GM18867 (cell line): ENCODE data around the gene CD79A.

Experiments
- ATAC-seq: cut with Tn5 transposase; IDR thresholded peaks from one replicate; pipeline ENCODE4 v1.9.1; 2021; ENCODE audit warnings: mild to moderate bottlenecking, moderate library complexity; ENCODE audit not compliant: unreplicated experiment

The CD79A gene

DNA sequence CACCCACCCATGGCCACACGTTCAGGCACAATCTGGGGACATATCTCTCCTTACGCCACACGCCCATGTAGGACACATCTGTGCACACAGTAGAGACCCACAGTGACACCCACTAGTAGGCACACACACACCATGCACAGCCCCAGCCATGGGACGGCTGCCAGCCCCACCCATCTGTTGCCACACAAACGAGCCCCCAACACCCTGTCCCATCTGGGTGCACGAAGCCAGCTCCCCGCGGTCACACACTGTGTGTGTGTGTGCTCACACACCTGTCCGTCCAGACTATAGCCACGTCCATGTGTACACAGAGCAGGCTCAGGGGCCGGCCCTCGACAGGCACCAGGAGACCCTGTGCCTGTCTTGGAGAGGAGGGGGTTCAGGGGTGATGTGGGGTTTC, 40.6 kb downstream of the CD79A start:
- ATAC-seq: no peak

DNA sequence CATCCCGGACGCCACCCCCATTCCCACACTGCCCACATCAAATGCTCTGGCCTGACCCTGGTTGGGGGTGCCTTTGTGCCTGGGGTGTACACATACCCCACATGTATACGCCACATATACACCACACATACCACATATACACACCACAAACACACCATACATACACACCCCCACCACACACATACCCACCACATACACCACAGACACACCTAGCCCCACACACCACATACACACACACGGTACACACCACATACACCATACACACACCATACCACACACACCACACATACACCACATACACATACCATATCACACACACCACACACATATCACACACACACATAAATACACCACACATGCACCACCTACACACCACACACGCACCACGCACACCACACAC, 41.0 kb downstream of the CD79A start:
- no peak for ATAC-seq

DNA sequence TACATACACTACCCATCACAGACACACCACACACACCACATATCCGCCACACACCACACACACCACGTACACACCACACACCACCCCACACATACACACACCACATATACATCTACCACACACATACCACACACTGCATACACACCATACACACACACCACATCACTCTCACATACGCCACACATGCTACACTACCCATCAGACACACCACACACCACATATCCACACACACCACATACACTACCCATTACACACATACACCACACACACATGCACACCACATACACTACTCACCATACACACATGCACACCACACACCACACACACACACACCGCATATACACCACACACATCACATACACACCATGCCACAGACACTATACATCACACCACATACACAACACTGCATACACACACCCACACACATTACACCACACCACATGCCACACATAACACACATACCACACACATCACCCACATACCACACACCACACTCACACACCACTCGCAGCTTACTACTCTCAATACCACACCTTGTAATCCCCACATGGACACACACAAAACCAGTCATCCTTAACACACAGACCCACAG, 41.7 kb downstream of the CD79A start:
- no peak for ATAC-seq

DNA sequence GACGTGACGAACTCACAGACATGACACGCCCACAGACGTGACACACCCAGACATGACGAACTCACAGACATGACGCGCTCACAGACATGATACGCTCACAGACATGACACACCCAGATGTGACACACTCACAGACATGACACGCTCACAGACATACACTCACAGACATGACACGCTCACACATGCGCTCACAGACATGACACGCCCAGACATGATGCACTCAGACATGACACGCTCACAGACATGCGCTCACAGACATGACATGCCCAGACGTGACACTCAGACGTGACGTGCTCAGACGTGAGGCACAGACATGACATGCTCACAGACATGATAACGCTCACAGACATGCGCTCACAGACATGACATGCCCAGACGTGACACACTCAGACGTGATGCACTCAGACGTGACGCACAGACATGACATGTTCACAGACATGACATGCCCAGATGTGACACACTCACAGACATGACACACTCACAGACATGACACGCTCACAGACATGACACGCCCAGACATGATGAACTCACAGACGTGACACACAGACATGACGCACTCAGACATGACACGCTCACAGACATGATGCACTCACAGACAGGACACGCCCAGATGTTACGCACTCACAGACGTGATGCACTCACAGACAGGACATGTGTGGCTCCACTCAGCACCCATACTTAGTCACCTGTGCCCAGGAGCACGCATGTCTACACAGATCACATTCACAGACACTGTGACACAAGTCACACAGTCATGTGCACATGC, 43.1 kb downstream of the CD79A start:
- ATAC-seq: no peak

DNA sequence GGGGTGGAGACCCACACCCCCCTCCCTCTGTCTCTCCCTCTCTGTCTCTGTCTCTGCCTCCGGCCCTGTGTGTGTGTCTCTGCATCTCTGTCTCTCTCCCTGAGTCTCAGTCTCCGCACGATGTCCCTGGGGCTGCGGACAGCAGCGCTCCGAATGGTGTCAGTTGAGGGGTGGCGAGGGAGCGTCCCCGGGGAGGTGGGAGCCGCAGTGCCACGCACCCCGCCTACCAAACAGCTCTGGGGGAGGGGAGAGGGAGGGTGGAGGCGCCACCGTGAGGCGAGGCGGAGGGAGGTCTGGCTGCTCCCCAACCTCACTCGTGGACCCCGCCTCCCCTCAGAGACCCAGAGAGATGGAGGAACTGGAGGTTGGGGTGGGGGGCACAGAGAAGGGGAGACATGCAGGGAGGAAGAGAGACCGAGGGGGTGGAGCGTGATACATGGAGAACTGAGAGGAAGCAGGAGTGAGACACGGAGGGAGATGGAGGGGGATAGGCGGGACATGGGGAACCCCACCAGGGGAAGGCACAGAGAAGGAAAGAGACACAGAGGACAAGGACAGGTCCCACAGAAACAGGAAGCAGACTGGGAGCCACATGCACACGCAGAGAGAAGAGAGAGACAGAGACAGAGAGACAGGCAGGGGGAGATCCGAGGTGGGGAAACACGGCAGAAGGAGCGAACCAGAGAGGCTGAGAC, 44.0 kb downstream of the CD79A start:
- ATAC-seq: no peak

DNA sequence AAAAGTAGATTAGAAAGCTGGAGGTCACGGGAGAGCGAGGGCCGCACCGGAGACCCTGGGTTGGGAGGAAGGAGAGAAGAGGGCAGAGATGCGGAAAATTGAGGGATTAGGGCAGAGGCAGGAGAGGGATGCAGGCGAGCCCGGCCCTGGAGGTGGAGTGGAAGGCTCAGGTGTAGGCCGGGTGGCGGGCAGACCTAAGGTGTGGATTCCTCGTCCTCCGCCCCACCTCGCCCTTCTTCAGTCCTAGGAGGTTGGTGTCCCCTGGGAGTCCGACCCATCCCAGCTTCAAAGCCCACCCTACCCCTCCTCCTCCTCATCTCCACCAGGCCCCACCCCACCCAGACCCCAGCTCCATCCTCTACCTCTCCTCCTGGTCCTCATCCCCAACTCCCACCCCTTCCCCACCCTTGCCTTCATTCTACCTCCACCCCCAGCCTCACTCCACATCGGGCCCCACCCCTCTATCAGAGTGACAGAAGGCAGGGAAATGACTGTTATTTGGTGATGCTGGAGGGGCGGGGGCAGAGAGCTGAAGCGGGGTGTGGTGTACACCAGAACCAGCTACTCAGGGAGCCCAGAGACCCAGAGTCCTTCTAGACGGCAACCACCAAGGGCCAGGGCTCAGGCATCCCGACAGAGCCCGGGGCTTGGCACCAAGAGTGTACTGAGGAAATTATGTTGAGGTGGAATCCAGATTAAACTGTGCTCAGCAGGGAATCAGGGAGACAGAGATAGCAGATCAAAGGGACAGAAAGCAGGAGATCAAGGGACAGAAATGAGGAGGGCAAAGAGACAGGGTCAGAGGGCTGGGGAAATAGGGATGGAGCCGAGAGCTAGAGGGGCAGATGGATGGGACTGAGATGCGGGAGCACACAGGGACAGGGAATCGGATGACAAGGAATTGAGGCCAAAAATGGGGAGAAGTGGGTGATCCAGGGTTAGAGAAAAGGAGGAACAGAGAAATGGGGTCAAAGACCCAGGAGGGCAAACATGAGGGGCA, 44.8 kb downstream of the CD79A start:
- ATAC-seq: no peak

DNA sequence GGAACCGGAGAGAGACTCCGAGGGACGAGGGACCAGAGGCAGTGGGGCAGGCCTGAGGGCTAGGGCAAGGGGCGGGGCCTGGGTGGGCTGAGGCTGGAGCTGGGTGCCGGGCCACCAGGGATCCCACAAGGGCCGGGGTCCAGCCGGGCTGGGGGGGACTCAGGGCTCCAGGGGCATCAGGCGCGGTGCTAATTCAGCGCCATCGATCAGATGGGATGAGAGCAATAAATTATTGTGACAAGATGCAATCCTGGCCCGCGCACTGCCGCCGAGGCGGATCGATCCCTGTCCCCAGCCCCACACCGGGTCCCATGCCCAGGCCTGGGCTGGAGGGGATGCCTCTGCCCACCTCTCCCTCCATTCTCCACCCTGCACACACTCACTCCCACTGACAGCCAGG, 45.5 kb downstream of the CD79A start:
- no peak for ATAC-seq

DNA sequence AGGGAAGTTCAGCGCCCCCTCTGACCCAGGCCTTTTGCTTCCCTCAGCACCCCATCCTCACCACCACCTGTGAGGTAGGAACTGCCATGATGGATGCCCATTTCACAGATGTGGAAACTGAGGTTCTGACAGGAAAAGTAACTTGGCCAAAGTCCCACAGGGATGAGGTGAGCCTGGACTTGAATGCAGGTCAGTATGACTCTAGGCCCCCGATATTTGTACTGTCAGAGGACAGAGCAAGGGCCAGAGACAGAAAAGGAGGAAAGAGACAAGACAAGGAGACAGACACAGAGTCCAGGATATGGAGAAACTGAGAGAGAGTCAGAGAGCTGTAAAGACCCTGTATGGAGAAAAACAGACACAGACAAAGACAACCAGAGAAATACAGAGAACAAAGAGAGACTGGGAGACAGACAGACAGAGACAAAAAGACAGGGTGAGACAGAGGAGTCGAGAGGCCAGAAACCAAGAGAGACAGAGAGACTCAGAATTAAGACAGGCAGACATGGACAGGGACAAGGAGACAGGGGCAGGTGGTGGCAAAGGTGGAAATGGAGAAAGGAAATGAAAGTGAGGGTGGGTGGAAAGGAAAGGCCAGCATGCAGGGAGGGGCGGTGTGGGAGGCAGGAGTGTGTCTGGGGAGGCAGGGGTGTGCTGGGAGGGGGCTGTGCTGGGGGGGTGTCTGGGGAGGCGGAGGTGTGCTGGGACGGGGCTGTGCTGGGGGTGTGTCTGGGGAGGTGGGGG, 46.1 kb downstream of the CD79A start:
- no peak for ATAC-seq

DNA sequence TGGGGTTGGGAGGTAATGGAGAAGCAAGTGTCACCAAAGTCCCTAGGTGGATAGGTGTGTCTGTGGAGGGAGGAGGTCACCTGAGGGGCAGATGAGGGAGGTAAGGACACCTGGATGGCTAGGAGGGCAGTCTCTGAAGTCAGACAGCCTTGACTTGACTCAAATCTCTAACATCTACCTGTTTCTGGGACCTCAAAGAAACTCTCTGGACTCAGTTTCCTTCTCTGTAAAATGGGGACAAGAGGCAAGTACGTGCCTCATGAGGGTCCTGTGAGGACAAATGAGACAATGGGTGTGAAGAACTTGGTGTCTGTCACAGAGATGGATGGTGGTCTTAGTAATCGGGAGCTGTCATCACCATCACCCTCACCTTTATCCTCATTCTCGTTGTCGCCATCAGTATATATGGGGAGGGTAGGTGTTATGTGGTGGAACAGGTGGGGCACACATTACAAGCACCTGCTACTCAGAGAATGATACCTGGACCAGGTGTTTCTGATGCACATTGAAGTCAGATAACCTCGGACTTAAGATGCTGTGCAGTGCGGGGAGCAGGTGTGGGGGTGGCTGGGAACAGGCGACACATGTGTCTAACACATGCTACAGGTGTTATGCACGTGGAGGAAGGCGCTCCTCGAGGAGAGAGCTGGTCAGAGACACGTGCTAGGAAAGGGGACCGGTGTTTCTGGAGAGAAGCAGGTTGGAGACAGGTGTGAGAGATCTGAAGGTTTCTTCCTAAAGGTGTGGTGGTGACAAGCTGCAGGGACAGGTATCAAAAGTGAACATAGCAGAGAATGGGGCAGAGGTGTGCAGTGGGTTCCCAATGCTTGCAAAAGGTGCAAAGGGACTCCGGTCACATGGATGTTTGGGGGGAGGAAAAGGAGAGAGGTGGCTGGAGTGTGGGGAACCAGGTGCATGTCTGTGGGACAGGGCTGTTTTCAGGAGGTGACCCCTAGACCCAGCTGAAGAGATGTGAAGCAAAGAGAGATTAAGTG, 47.4 kb downstream of the CD79A start:
- no peak for ATAC-seq

DNA sequence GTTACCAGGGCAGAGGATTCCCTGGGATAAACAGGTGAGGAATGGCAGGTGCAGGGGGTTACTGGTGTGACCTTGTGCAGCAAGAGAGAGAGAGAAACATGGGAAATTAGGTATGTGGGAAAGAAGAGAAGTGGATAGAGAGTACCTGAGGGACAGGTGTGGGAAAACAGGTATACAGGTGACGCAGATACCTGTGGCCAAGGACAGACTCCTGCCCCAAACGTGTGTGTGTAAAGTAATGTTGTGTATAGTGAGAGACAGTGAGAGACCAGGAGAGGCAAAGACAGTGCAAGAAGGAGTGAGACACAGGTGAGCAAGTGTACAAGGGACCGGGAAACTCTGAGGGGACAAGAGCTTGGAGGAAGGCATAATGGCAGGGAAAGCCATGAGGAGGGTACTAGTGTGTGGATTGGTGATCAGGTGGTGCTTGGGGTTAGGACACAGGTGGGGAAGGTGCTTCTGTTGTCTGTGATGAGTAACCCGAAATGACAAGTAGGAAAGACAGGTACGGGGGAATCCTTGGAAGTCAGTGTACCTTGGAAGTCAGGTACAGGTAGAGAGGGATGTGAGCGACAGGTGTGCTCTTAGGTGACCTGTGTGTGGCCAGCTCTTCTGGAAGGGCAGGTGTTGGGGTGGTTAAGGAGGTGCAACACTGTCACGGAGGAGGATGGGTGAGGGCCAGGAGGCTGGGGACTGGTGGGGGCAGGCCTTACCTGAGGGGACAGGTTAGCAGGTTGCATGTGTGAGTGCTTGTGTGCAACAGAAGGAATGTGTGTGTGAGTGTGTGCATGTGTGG, 48.3 kb downstream of the CD79A start:
- ATAC-seq: no peak

DNA sequence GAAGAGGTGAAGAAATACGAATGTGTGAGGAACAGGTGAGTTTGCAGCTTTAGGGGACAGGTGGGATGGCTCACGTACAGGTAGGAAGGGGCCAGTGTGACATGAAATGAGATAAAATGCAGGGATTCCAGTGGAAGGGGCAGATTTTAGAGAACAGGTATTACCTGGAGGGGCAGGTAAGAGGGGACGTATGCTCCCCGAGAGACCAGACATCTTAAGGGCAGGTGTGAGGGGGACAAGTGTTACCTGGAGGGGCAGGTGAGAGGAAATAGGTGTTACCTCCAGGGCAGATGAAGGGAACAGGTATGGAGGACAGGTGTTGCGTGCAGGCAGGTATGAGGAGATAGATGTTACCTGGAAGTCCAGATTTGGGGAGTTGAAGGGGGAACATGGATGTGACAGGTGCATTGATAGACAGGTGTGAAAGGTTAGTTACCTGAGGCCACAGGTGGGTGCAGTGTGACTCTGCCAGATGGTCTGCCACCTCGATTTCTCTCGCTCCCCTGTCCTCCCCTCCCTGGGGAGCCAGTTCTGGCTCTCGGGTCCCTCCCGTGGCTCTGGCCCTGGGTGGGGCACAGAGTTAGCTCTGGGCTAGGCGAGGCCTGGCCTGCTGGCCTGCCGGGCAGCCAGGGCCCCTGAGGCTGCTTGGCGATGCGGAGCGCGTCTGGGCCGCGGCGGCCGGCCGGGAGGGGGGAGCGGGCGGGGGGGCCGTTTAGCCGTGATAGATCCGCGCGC, 49.1 kb downstream of the CD79A start:
- no peak for ATAC-seq

DNA sequence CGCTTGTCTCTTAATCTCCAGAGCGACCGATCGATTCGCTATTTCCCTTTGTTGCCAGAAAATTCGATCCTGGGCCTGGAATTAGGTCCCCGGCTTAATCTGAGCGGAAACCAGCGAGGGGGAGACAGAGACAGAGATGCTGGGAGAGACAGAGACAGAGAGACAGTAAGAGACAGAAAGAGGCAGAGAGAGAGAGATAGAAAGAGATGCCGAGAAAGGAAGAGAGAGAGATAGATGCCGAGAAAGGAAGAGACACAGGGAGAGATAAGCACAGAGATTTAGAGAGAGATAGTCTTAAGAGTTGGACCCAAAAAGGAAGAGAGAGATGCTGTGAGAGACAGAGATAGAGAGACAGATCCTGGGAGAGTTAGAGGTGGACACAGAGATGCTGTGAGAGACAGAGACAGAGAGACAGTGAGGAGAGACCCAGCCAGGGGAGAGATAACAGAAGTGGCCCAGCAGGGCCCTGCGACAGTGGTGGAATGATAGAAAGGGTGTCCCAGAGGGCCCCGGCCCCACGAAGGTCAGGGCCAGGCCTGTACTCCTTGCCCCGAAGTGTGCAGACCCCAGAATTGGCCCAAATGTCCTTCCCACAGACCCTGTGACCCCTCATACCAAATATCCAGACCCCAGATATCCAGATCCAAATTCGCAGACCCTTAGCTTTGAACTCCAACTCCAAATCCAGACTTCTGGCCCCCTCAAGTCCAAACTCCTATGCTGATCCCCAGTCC, 49.9 kb downstream of the CD79A start:
- no peak for ATAC-seq

DNA sequence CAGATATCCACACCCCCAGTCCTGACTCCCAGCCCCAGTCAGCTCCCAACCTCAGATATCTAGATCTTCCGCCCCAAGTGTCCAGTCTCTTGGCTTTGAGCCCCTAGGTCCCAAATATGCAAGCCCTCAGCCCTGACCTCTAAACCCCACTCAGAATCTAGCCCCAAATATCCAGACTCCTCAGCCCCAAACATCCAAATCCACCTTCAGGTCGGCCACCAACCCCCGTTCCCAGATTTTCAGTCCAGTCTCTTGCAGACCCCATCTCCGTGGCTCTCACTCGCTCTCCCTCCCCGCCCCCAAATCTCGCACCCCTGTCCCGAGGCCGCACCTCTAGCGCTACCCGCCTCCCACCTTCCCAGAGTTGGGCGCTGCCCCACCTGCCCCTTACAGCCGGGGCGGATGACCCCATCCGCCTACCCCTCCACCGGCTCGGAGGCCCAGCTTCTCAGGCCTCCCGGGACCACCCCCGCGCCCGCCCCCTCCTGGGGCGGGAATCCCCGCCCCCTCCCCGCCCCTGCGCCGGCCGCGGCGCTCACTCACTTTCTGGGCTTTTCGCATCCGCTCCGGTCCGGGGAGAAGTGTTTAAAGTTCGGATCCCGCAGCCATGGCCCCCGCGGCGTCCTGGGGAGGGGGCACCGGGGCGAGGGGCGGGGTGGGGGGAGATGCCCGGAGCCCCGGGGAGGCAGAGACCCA, 50.6 kb downstream of the CD79A start:
- ATAC-seq: no peak

DNA sequence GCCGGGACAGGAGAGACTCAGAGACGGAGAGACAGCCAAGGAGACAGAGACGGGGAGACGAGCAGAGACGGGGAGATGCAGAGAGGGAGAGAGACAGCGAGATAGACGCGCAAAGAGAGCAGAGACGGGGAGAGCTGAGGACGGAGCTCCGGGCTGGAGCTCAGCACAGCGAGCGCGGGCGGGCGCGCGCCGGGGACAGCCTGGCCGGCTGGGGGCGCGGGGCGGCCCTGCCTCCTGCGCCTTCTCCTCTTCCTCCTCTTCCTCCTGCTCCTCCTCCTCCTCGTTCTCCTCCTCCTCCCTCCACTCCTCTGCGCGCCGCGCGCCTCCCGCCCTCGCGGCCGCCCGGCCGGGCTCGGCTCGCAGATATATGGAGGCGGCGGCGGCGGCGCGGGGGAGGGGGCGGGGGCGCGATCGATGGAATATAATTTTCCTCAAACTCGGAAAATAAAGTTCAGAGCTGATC, 51.2 kb downstream of the CD79A start, which contains the start of gene ERFL:
Gene ERFL, minus strand, starts transcription at position 229 of the 463 bp plus-strand sequence. CDS start 15,530 bp downstream, outside the sequence.
- no peak for ATAC-seq

DNA sequence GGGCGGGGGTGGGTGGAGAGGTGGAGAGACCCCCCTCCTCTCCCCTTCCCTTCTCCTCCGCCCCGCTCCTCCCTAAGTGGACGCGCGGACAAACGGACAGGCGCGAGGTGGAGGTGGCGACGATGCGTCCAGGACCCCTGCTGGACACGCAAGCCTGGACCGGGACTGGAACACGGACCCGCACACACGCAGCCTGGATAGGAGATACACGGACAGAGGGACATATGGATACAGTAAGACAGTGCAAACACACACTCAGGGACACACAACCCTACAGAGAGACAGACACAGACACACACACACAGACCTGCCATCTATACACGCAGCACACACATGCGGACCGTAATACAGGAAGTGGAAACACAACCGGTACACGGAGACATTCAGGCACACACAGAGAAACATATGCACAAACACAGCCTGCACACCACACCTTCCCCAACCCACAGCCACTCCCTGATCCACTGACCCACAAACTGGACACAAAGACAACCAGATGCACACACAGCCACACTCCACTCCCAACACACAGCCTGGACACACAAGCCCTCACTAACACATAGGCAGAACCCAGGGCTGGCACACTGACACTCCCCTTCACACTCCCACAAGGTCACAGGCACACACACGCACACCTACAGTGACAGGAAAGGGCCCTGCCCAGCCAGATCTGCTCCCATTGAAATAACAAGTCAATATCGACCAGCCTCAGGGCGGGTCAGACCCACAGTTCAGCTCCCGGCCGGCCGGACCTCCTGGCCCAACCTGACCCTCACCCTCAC, 51.9 kb downstream of the CD79A start:
- no peak for ATAC-seq
